ENCODE results near the gene ALAD. TPM values are rescaled to one million over a fixed set of nuclear protein-coding genes. Genes with fewer than 3 reads are reported as not detected.
"Not testable (repeated sequence)": the region's sequence is repeated elsewhere in the genome, so short reads cannot be mapped to it uniquely, and the experiment has no call there.

The ALAD gene
- 68.2 TPM for total RNA-seq
- long read RNA-seq, transcript ALAD-201 (12 exons, 3,173 nt), result major isoform, 122 of 162 reads
- long read RNA-seq, transcript ALAD-208 (12 exons, 3,247 nt), result minor isoform, 5 of 162 reads
- long read RNA-seq, partial matches to known transcripts, result 17 of 162 reads
- long read RNA-seq, other reads (novel, unspliced or antisense), result 18 of 162 reads

- peak; percentile 100 for DNase-seq (ENCODE audit: low spot score)
- intact Hi-C loops (cut with DNase I), result loop anchor here (2.0 to 5.0 kb wide), 2 partner anchors 60 to 256 kb away; partner anchors contain the start of gene WDR31
Observed at GRCh38 chr9:113401027-113401792, at the start of gene ALAD. ALAD (minus strand) TSS chr9:113401284; CDS start chr9:113393559, 7,725 bp downstream.

- intact Hi-C loops (cut with DNase I), result no loop called here
- DNase-seq (ENCODE audit: low spot score), result no peak
Observed at GRCh38 chr9:113449376-113449775, 48.3 kb upstream of the ALAD start.

GRCh38 chr9:113446323-113446740 is 45.2 kb upstream of the ALAD start:
- no peak for DNase-seq (ENCODE audit: low spot score)
- intact Hi-C loops (cut with DNase I), result loop anchor here (2.0 kb wide), 1 partner anchor 142 kb away; no protein-coding TSS in a partner anchor

- DNase-seq (ENCODE audit: low spot score), result no peak
- intact Hi-C loops (cut with DNase I), result no loop called here
Observed at GRCh38 chr9:113444736-113445135, 43.7 kb upstream of the ALAD start.

- DNase-seq (ENCODE audit: low spot score); intact Hi-C loops (cut with DNase I): not testable (repeated sequence)
Observed at GRCh38 chr9:113437716-113438115, 36.6 kb upstream of the ALAD start.

GRCh38 chr9:113436728-113437515 is 35.8 kb upstream of the ALAD start:
- no peak for DNase-seq (ENCODE audit: low spot score)
- intact Hi-C loops (cut with DNase I), result no loop called here

GRCh38 chr9:113431191-113431590 is 30.1 kb upstream of the ALAD start:
- intact Hi-C loops (cut with DNase I), result no loop called here
- no peak for DNase-seq (ENCODE audit: low spot score)

GRCh38 chr9:113428062-113428615 is 27.1 kb upstream of the ALAD start:
- DNase-seq (ENCODE audit: low spot score), result no peak
- intact Hi-C loops (cut with DNase I), result no loop called here

- no peak for DNase-seq (ENCODE audit: low spot score)
- intact Hi-C loops (cut with DNase I), result no loop called here
Observed at GRCh38 chr9:113427629-113428028, 26.5 kb upstream of the ALAD start.

GRCh38 chr9:113426701-113427100 is 25.6 kb upstream of the ALAD start:
- intact Hi-C loops (cut with DNase I), result no loop called here
- no peak for DNase-seq (ENCODE audit: low spot score)

GRCh38 chr9:113425072-113425471 is 24.0 kb upstream of the ALAD start:
- intact Hi-C loops (cut with DNase I), result no loop called here
- DNase-seq (ENCODE audit: low spot score), result no peak

GRCh38 chr9:113421726-113422125 is 20.6 kb upstream of the ALAD start:
- intact Hi-C loops (cut with DNase I), result no loop called here
- no peak for DNase-seq (ENCODE audit: low spot score)

GRCh38 chr9:113417370-113417769 is 16.3 kb upstream of the ALAD start:
- DNase-seq (ENCODE audit: low spot score), result no peak
- intact Hi-C loops (cut with DNase I), result no loop called here

GRCh38 chr9:113416149-113416721 is 15.2 kb upstream of the ALAD start:
- intact Hi-C loops (cut with DNase I), result no loop called here
- no peak for DNase-seq (ENCODE audit: low spot score)

GRCh38 chr9:113410207-113410864 is 9.3 kb upstream of the ALAD start, which contains the start of the genes C9orf43 and POLE3:
C9orf43 (plus strand) TSS chr9:113410747; CDS start chr9:113413494, 2,747 bp downstream.
POLE3 (minus strand) TSS chr9:113410675; CDS start chr9:113410293, 382 bp downstream.
- intact Hi-C loops (cut with DNase I), result loop anchor here (1.0 to 2.0 kb wide), 2 partner anchors 135 to 190 kb away; partner anchors contain the start of genes CDC26, FKBP15, PRPF4 and SLC31A1
- DNase-seq (ENCODE audit: low spot score), result peak; percentile 96

GRCh38 chr9:113409883-113410206 is 8.8 kb upstream of the ALAD start:
- intact Hi-C loops (cut with DNase I), result loop anchor here (1.0 to 2.0 kb wide), 2 partner anchors 135 to 189 kb away; partner anchors contain the start of genes CDC26, FKBP15, PRPF4 and SLC31A1
- DNase-seq (ENCODE audit: low spot score), result no peak

- DNase-seq (ENCODE audit: low spot score), result no peak
- intact Hi-C loops (cut with DNase I), result no loop called here
Observed at GRCh38 chr9:113409481-113409880, 8.4 kb upstream of the ALAD start.

- DNase-seq (ENCODE audit: low spot score); intact Hi-C loops (cut with DNase I): not testable (repeated sequence)
Observed at GRCh38 chr9:113406873-113407511, 5.9 kb upstream of the ALAD start.

Measured in cardiac septum (tissue), 1 donor.